Gastroesophageal sphincter (tissue), 3 donors: ENCODE results near the gene CEP112.

Experiments
- CTCF ChIP-seq, 4 experiments: fragments of 200-600 bp in 2 of 4; fragments of 450-650 bp in 2 of 4; sonication (generic) in 1 of 4; IDR thresholded peaks; one replicate each; pipeline ENCODE4 v1.5.1; 2017 to 2019; ENCODE audit warnings: antibody characterized with exemption in 4 of 4, mild to moderate bottlenecking in 2 of 4, moderate library complexity in 2 of 4
- EP300 ChIP-seq: sonication (generic); formaldehyde crosslinking; IDR thresholded peaks from one replicate; pipeline ENCODE4 v1.6.1; 2017; ENCODE audit warnings: antibody characterized with exemption, mild to moderate bottlenecking
- POLR2A ChIP-seq, 2 donors: fragments of 450-650 bp; IDR thresholded peaks; one replicate each; pipeline ENCODE4 v1.6.1; 2017; ENCODE audit warnings: antibody characterized with exemption in 2 of 2, mild to moderate bottlenecking in 2 of 2, moderate library complexity in 1 of 2
- POLR2AphosphoS5 ChIP-seq: sonication (generic); formaldehyde crosslinking; IDR thresholded peaks from one replicate; pipeline ENCODE4 v1.6.1; 2017; ENCODE audit warnings: antibody characterized with exemption

DNA sequence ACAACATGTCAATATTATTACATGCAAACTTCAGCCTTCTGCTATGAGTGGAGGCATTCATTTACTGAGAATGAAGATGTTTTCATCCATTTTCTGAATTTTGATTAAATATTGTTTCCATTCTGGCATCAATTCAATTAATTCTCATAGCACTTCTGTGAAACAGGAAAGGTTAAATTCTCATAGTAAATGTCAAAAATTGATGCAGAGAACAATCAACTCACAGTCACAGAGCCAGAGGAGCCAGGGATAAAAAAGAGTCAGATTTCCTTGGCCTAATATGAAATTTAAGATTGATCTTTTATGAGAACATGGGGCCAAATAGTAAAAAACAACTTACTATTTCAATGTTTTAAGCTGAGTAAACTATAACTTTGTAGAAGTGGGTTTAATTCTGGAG, 446.7 kb downstream of the CEP112 start:
- TF ChIP-seq POLR2AphosphoS5 (no peak), CTCF (IDR thresholded peaks at IDR 0.05) (no peak), EP300 (no peak), POLR2A (IDR thresholded peaks at IDR 0.05) (no peak)
